Spleen (tissue), 7 donors: ENCODE measurements around the gene BFAR.

ENCODE experiments used
- CTCF ChIP-seq, 11 experiments: fragments of 200-600 bp in 7 of 11; fragments of 450-650 bp in 4 of 11; sonication (generic) in 4 of 11; IDR thresholded peaks in 8 of 11; conservative IDR thresholded peaks in 3 of 11; 1 replicate in 7 of 11; 2 replicates in 4 of 11; pipeline versions ENCODE4 v1.4.0 to v1.8.0; 2016 to 2021; ENCODE audit warnings: antibody characterized with exemption in 11 of 11, inconsistent platforms in 4 of 11, mild to moderate bottlenecking in 1 of 11
- POLR2A ChIP-seq, 3 donors: fragments of 450-650 bp; IDR thresholded peaks; one replicate each; pipeline ENCODE4 v1.5.1; 2017; ENCODE audit warnings: antibody characterized with exemption in 3 of 3, mild to moderate bottlenecking in 1 of 3
- POLR2AphosphoS5 ChIP-seq, 3 donors: sonication (generic); formaldehyde crosslinking; IDR thresholded peaks; one replicate each; pipeline ENCODE4 v1.5.1; 2017; ENCODE audit warnings: antibody characterized with exemption in 3 of 3
- donor health status: DM: no; HTN: no; CAD: no; lungs with moderate emphysema.
- donor health status: DM: no; HTN: no; CAD: no.
- donor health status: DM: no; HTN: no; CAD: no.

DNA sequence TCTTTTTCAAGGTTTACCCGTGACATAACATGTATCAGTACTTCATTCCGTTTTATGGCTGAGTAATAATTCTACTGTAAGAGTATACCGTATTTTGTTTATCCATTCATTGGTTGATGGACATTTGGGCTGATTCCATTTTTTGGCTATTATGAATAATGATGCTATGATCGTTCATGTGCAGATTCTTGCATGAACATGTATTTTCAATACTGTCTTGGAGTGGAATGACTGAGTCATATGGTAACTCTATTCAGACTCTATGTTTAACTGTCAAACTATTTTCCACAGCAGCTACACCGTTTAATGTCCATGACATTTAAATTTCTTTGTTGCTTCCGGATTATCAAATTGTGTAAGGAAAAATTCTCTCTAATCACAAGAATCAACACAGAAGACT is 17.9 kb downstream of the BFAR start:
- TF ChIP-seq POLR2AphosphoS5 (IDR thresholded peaks at IDR 0.05) (no peak), CTCF (IDR thresholded peaks at IDR 0.05 in 8 of 11, conservative IDR thresholded peaks at IDR 0.05 in 3 of 11) (no peak), POLR2A (IDR thresholded peaks at IDR 0.05) (no peak)
